HL-60 (cell line): ENCODE data around the gene RPL37.

Experiments
- DNase-seq, 2 experiments: peaks; one replicate each; pipeline ENCODE4 v3.0.0-alpha.2; 2010 to 2020; ENCODE audit warnings: low read depth in 1 of 2, low spot score in 1 of 2
- H3K27ac ChIP-seq: fragments of 250-450 bp; sonication (Bioruptor Pico); replicated peaks from 2 replicates; pipeline ENCODE4 v1.5.1; 2020; ENCODE audit warnings: mild to moderate bottlenecking, moderate library complexity
- H3K27me3 ChIP-seq: fragments of 250-450 bp; sonication (Bioruptor Pico); 2 replicates; pipeline ENCODE4 v1.5.1; 2021; ENCODE audit warnings: mild to moderate bottlenecking, moderate library complexity; ENCODE audit not compliant: insufficient read depth, poor library complexity, severe bottlenecking
- H3K4me3 ChIP-seq: replicated peaks from 2 replicates; pipeline ENCODE4 v1.5.1; 2011; ENCODE audit warnings: mild to moderate bottlenecking, control low read depth, low read length; ENCODE audit not compliant: insufficient read depth
- CTCF ChIP-seq: IDR thresholded peaks from one replicate; pipeline ENCODE4 v1.5.1; 2011; ENCODE audit warnings: low read length, control low read depth, inconsistent platforms; ENCODE audit not compliant: insufficient read depth
- GABPA ChIP-seq: IDR thresholded peaks from 2 replicates; pipeline ENCODE4 v1.6.1; 2012; ENCODE audit warnings: low read depth
- POLR2AphosphoS5 ChIP-seq: IDR thresholded peaks from 2 replicates; pipeline ENCODE4 v1.6.1; 2012; ENCODE audit warnings: low read depth
- SPI1 ChIP-seq: IDR thresholded peaks from 2 replicates; pipeline ENCODE4 v1.6.1; 2012; ENCODE audit warnings: low read depth, mild to moderate bottlenecking, borderline replicate concordance
- TF ChIP-seq, protein P1 (sequence below): IDR thresholded peaks from 2 replicates; pipeline ENCODE4 v1.6.1; 2012; ENCODE audit warnings: low read depth; ENCODE audit not compliant: insufficient replicate concordance

Gene RPL37

DNA sequence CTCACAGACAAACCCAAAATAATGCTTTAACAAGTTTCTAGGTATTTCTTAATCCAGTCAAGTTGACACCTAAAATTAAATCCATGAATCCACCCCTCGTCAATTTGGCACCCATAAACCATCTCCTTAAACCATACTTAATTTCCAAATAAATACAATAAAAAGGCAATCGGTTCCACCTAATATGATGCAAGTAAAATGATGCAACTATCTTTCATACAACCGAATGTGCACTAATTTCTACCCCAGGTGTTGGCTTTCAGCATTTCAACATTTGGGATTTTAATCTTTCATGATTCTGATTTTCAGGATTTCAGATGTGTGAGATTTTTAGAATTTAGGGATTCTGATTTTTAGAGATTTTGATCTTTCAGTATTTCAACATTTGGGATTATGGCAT, 54.2 kb downstream of the RPL37 start:
- DNase-seq = no peak
- H3K27ac ChIP-seq = no peak overlapping the region
- TF ChIP-seq, protein P1, sequence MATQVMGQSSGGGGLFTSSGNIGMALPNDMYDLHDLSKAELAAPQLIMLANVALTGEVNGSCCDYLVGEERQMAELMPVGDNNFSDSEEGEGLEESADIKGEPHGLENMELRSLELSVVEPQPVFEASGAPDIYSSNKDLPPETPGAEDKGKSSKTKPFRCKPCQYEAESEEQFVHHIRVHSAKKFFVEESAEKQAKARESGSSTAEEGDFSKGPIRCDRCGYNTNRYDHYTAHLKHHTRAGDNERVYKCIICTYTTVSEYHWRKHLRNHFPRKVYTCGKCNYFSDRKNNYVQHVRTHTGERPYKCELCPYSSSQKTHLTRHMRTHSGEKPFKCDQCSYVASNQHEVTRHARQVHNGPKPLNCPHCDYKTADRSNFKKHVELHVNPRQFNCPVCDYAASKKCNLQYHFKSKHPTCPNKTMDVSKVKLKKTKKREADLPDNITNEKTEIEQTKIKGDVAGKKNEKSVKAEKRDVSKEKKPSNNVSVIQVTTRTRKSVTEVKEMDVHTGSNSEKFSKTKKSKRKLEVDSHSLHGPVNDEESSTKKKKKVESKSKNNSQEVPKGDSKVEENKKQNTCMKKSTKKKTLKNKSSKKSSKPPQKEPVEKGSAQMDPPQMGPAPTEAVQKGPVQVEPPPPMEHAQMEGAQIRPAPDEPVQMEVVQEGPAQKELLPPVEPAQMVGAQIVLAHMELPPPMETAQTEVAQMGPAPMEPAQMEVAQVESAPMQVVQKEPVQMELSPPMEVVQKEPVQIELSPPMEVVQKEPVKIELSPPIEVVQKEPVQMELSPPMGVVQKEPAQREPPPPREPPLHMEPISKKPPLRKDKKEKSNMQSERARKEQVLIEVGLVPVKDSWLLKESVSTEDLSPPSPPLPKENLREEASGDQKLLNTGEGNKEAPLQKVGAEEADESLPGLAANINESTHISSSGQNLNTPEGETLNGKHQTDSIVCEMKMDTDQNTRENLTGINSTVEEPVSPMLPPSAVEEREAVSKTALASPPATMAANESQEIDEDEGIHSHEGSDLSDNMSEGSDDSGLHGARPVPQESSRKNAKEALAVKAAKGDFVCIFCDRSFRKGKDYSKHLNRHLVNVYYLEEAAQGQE = no peak
- TF ChIP-seq GABPA (no peak), POLR2AphosphoS5 (no peak), CTCF (no peak), SPI1 (no peak)

DNA sequence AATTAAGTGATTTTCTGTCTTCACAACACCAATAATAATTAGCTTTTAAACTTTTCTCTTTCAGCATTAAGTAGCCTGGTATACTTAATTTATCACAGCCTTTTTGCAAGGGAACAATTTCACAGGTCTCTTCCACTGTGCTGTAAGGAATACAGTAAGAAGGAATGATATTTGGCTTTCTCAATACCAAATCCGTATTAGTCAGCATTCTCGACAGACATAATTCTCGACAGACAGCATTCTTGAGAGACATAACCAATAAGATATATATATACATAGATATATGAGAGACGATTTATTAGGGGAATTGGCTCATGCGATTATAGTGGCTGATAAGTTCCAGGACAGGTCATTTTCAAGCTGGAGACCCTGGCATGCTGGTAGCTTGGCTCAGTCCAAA, 54.8 kb downstream of the RPL37 start:
- H3K4me3 ChIP-seq = no peak overlapping the region
- DNase-seq = no peak
- H3K27ac ChIP-seq = no peak overlapping the region

More for the DNA sequence above, 54.2 kb downstream of the RPL37 start:
- Histone ChIP-seq H3K27me3 (no peaks in the 10 kb centered on the region), H3K4me3 (no peak overlapping the region)

GRCh38 chr5:40779561-40779960, 55.5 kb downstream of the RPL37 start:
- Histone ChIP-seq H3K27me3 (no peaks in the 10 kb centered on the region), H3K27ac (no peak overlapping the region), H3K4me3 (no peak overlapping the region)
- DNase-seq = no peak
- TF ChIP-seq, protein P1 = no peak
- no peak for TF ChIP-seq POLR2AphosphoS5
- TF ChIP-seq CTCF = no peak
- TF ChIP-seq SPI1 = no peak
- no peak for TF ChIP-seq GABPA

More for the DNA sequence above, 54.8 kb downstream of the RPL37 start:
- TF ChIP-seq POLR2AphosphoS5 = no peak
- no peaks in the 10 kb centered on the region for H3K27me3 ChIP-seq

- Histone ChIP-seq H3K27me3 (no peaks in the 10 kb centered on the region), H3K27ac (no peak overlapping the region), H3K4me3 (no peak overlapping the region)
- no peak for DNase-seq
- TF ChIP-seq POLR2AphosphoS5 (no peak), CTCF (no peak), SPI1 (no peak), GABPA (no peak)
- TF ChIP-seq, protein P1 = no peak
Observed at GRCh38 chr5:40778133-40778532, 56.9 kb downstream of the RPL37 start.
